ENCODE results near the gene FNDC8.
"Not testable (repeated sequence)": the region's sequence is repeated elsewhere in the genome, so short reads cannot be mapped to it uniquely, and the experiment has no call there.

FNDC8 gene

GRCh38 chr17:35144840-35145239 is 23.4 kb downstream of the FNDC8 start:
- no peak for DNase-seq (ENCODE audit: low read depth in 2 of 2)

- no peak for DNase-seq (ENCODE audit: low read depth in 2 of 2)
Measured at GRCh38 chr17:35146214-35146833, 24.9 kb downstream of the FNDC8 start.

GRCh38 chr17:35147375-35147905 is 26.0 kb downstream of the FNDC8 start, which contains the start of gene UNC45B:
Gene UNC45B (plus strand): TSS chr17:35147817. CDS start chr17:35148264, 447 bp downstream.
- no peak for DNase-seq (ENCODE audit: low read depth in 2 of 2)

- DNase-seq (ENCODE audit: low read depth in 2 of 2), result no peak
Measured at GRCh38 chr17:35148144-35148543, 26.7 kb downstream of the FNDC8 start.

GRCh38 chr17:35149941-35150340 is 28.5 kb downstream of the FNDC8 start:
- no peak for DNase-seq (ENCODE audit: low read depth in 2 of 2)

GRCh38 chr17:35151080-35151479 is 29.7 kb downstream of the FNDC8 start:
- DNase-seq (ENCODE audit: low read depth in 2 of 2), result not testable (repeated sequence)

GRCh38 chr17:35152421-35153140 is 31.2 kb downstream of the FNDC8 start:
- DNase-seq (ENCODE audit: low read depth in 2 of 2), result no peak

GRCh38 chr17:35154196-35155165 is 33.1 kb downstream of the FNDC8 start:
- DNase-seq (ENCODE audit: low read depth in 2 of 2), result no peak

- DNase-seq (ENCODE audit: low read depth in 2 of 2), result no peak
Measured at GRCh38 chr17:35155246-35155645, 33.8 kb downstream of the FNDC8 start.

GRCh38 chr17:35159940-35160339 is 38.5 kb downstream of the FNDC8 start:
- no peak for DNase-seq (ENCODE audit: low read depth in 2 of 2)

GRCh38 chr17:35160354-35161201 is 39.2 kb downstream of the FNDC8 start:
- no peak for DNase-seq (ENCODE audit: low read depth in 2 of 2)

GRCh38 chr17:35161281-35161761 is 39.9 kb downstream of the FNDC8 start:
- DNase-seq (ENCODE audit: low read depth in 2 of 2), result no peak

- DNase-seq (ENCODE audit: low read depth in 2 of 2), result no peak
Measured at GRCh38 chr17:35162755-35163154, 41.3 kb downstream of the FNDC8 start.

GRCh38 chr17:35163886-35164285 is 42.5 kb downstream of the FNDC8 start:
- DNase-seq (ENCODE audit: low read depth in 2 of 2), result no peak

GRCh38 chr17:35164716-35165115 is 43.3 kb downstream of the FNDC8 start:
- no peak for DNase-seq (ENCODE audit: low read depth in 2 of 2)

- DNase-seq (ENCODE audit: low read depth in 2 of 2), result no peak
Measured at GRCh38 chr17:35166526-35166925, 45.1 kb downstream of the FNDC8 start.

- DNase-seq (ENCODE audit: low read depth in 2 of 2), result no peak
Measured at GRCh38 chr17:35167046-35167445, 45.6 kb downstream of the FNDC8 start.

GRCh38 chr17:35167666-35168065 is 46.3 kb downstream of the FNDC8 start:
- DNase-seq (ENCODE audit: low read depth in 2 of 2), result no peak

- no peak for DNase-seq (ENCODE audit: low read depth in 2 of 2)
Measured at GRCh38 chr17:35169835-35170363, 48.5 kb downstream of the FNDC8 start.

- DNase-seq (ENCODE audit: low read depth in 2 of 2), result no peak
Measured at GRCh38 chr17:35170968-35171771, 49.8 kb downstream of the FNDC8 start.
